ENCODE results near the gene WNT3.
"Not testable (repeated sequence)": the region's sequence is repeated elsewhere in the genome, so short reads cannot be mapped to it uniquely, and the experiment has no call there.

Gene WNT3

DNA sequence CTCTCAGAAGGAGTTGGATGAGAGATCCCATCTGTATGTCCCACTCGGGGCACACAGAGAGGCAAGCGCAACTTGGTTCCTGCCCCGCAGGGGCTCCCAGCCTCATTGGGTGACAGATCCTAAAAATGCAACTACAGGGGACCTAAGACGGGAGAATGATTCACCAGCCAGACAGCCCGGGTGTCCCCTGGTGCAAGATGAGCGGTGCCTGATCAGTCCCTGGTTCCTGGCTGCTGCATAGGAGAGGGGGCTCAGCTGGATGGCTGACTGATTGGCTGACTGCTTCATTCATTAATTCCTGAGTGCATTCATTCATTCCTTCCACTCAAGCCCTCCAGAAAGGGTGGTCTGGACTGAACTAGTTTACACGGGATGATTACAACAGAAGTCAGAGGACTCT is 22.0 kb downstream of the WNT3 start:
- no peak for TF ChIP-seq CTCF (conservative IDR thresholded peaks at IDR 0.05)
- H3K27ac ChIP-seq = no peak overlapping the region

- H3K27ac ChIP-seq = no peak overlapping the region
- no peak for TF ChIP-seq CTCF (conservative IDR thresholded peaks at IDR 0.05)
Observed at GRCh38 chr17:46796084-46796483, 22.4 kb downstream of the WNT3 start.

- no peak for TF ChIP-seq CTCF (conservative IDR thresholded peaks at IDR 0.05)
- no peak overlapping the region for H3K27ac ChIP-seq
Observed at GRCh38 chr17:46795379-46795952, 23.0 kb downstream of the WNT3 start.

GRCh38 chr17:46794318-46794717 is 24.2 kb downstream of the WNT3 start:
- no peak for TF ChIP-seq CTCF (conservative IDR thresholded peaks at IDR 0.05)
- 0 out of 2 replicates have a peak overlapping the region, but pooled peaks have one; percentile 25 for H3K27ac ChIP-seq

- TF ChIP-seq CTCF (conservative IDR thresholded peaks at IDR 0.05) = no peak
- no peak overlapping the region for H3K27ac ChIP-seq
Observed at GRCh38 chr17:46793541-46793940, 25.0 kb downstream of the WNT3 start.

DNA sequence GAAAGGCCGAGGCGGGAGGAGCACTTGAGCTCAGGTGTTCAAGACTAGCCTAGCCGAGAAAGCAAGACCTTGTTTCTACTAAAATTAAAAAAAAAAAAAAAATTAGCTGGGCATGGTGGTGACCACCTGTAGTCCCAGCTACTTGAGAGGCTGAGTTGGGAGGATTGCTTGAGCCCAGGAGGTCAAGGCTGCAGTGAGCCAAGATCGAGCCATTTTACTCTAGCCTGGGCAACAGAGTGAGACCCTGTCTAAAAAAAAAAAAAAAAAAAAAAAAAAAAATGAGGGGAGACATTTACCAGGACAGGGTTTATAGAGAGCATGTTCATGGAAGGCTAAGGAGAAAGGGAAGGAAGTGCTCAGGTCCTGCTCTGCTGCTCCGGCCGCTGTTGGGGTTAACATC is 25.5 kb downstream of the WNT3 start:
- H3K27ac ChIP-seq = not testable (repeated sequence)

- TF ChIP-seq CTCF (conservative IDR thresholded peaks at IDR 0.05) = no peak
- H3K27ac ChIP-seq = no peak overlapping the region
Observed at GRCh38 chr17:46792071-46792470, 26.4 kb downstream of the WNT3 start.

DNA sequence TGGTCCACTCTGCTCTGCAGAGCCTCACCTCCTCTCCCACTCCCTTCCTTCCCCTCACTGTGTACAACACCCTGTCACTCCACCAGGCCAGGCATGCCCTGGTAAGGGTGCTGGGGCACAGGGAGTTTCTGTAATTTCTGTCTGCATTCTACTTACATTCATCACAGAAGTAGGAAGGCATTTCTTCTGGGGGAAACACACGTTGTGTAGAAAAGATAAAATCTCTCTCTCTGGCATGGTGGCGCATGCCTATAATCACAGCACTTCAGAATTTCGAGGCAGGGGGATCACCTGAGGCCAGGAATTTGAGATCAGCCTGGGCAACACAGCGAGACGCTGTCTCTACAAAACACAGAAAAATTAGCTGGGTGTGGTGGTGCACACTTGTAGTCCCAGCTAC is 27.0 kb downstream of the WNT3 start:
- no peak overlapping the region; the same call in 1 of the 2 replicates for H3K27ac ChIP-seq
- no peak for TF ChIP-seq CTCF (conservative IDR thresholded peaks at IDR 0.05)
